Endothelial cell of umbilical vein (primary cell): Measurements from ENCODE around the gene SUDS3. TPM values are rescaled to one million over a fixed set of nuclear protein-coding genes. Genes with fewer than 3 reads are reported as not detected.

Experiments used
- BruUV-seq: library from RNA; stranded (reverse); fragments of 400-500 nt; replicated peaks from 2 replicates; lab custom pipeline; 2021; lab: Mats Ljungman, UMichigan
- CTCF ChIA-PET: fragments of 300-600, 350-600 bp; sonication (Branson Sonifier 250); formaldehyde crosslinking; loops from one replicate; lab custom pipeline; 2021; ENCODE audit warnings: antibody characterized with exemption, inconsistent platforms; lab: Charles Lee
- POLR2A ChIA-PET: fragments of 300-600, 350-600 bp; sonication (Branson Sonifier 250); formaldehyde crosslinking; loops from one replicate; lab custom pipeline; 2021; ENCODE audit warnings: antibody characterized with exemption, inconsistent platforms; lab: Charles Lee
- DNase-seq: peaks from one replicate; pipeline ENCODE4 v3.0.0-alpha.2; 2011; ENCODE audit warnings: low read depth, low spot score
- FAIRE-seq: peaks from 2 replicates; lab custom pipeline; 2011; peaks lifted over from hg19 to GRCh38; lab: Jason Lieb, UNC
- H2AFZ ChIP-seq: 2 replicates; pipeline ENCODE4 v1.6.0; 2012; ENCODE audit warnings: low read depth, low read length, control low read depth, inconsistent platforms
- H3K27ac ChIP-seq: 2 replicates; pipeline ENCODE4 v1.5.1; 2011; ENCODE audit warnings: low read depth, mild to moderate bottlenecking, control low read depth, low read length, moderate library complexity; ENCODE audit not compliant: insufficient read depth
- H3K27me3 ChIP-seq, 2 experiments: 2 replicates each; pipeline versions ENCODE4 v1.6.0 to v1.6.1; 2011; ENCODE audit warnings: low read length in 2 of 2, mixed read lengths in 1 of 2; ENCODE audit not compliant: control insufficient read depth in 2 of 2, insufficient read depth in 2 of 2
- H3K36me3 ChIP-seq, 2 experiments: 2 replicates in 1 of 2; 3 replicates in 1 of 2; pipeline ENCODE4 v1.5.1; 2011; ENCODE audit warnings: low read length in 2 of 2, mild to moderate bottlenecking in 1 of 2, moderate library complexity in 1 of 2; ENCODE audit not compliant: control insufficient read depth in 2 of 2, insufficient read depth in 2 of 2; ENCODE audit errors: extremely low read depth in 1 of 2
- H3K4me1 ChIP-seq: 3 replicates; pipeline ENCODE4 v1.5.1; 2011; ENCODE audit warnings: mild to moderate bottlenecking, low read length; ENCODE audit not compliant: control insufficient read depth, insufficient read depth; ENCODE audit errors: extremely low read depth
- H3K4me2 ChIP-seq: 2 replicates; pipeline ENCODE4 v1.6.1; 2011; ENCODE audit warnings: low read length, control low read depth, mixed read lengths; ENCODE audit not compliant: insufficient read depth
- H3K4me3 ChIP-seq, 3 experiments: fragments of 200-600 bp in 1 of 3; sonication (generic), shearing (Covaris generic) in 1 of 3; replicated peaks in 1 of 3; 2 replicates each; pipeline ENCODE4 v1.5.1; 2011 to 2016; ENCODE audit warnings: control low read depth in 3 of 3, low read length in 3 of 3, mild to moderate bottlenecking in 2 of 3, inconsistent platforms in 1 of 3, low read depth in 1 of 3, moderate library complexity in 1 of 3; ENCODE audit not compliant: insufficient read depth in 1 of 3
- H3K79me2 ChIP-seq: 2 replicates; pipeline ENCODE4 v1.6.0; 2012; ENCODE audit warnings: low read length, inconsistent platforms; ENCODE audit not compliant: control insufficient read depth, insufficient read depth
- H3K9ac ChIP-seq: replicated peaks from 2 replicates; pipeline ENCODE3; 2011; ENCODE audit warnings: low read length, control low read depth; ENCODE audit not compliant: insufficient read depth; ENCODE audit errors: extremely low read depth
- H3K9me1 ChIP-seq: replicated peaks from 3 replicates; pipeline ENCODE4 v1.6.0; 2011; ENCODE audit warnings: mild to moderate bottlenecking, low read length; ENCODE audit not compliant: control insufficient read depth, insufficient read depth; ENCODE audit errors: extremely low read depth
- H3K9me3 ChIP-seq: replicated peaks from 2 replicates; pipeline ENCODE4 v1.5.1; 2012; ENCODE audit warnings: low read length, inconsistent platforms; ENCODE audit not compliant: control insufficient read depth, insufficient read depth
- H4K20me1 ChIP-seq: replicated peaks from 2 replicates; pipeline ENCODE3; 2011; ENCODE audit warnings: mild to moderate bottlenecking, low read length; ENCODE audit not compliant: control insufficient read depth, insufficient read depth; ENCODE audit errors: extremely low read depth
- EZH2 ChIP-seq: IDR thresholded peaks from 2 replicates; pipeline ENCODE4 v1.6.1; 2012; ENCODE audit warnings: borderline replicate concordance, low read depth, mild to moderate bottlenecking, moderate library complexity, low read length, inconsistent platforms; ENCODE audit not compliant: severe bottlenecking
- FOS ChIP-seq: IDR thresholded peaks from 2 replicates; pipeline ENCODE4 v1.6.1; 2011; ENCODE audit warnings: mild to moderate bottlenecking, low read length, moderate library complexity, borderline replicate concordance; ENCODE audit not compliant: insufficient read depth
- GATA2 ChIP-seq: IDR thresholded peaks from 2 replicates; pipeline ENCODE4 v1.7.0; 2011; ENCODE audit warnings: low read depth, mild to moderate bottlenecking, moderate library complexity, mixed read lengths, low read length; ENCODE audit not compliant: insufficient read length, insufficient read depth
- MYC ChIP-seq: IDR thresholded peaks from one replicate; pipeline ENCODE4 v1.6.1; 2011; ENCODE audit warnings: mild to moderate bottlenecking, low read depth, low read length
- POLR2A ChIP-seq: IDR thresholded peaks from 2 replicates; pipeline ENCODE4 v1.6.1; 2012; ENCODE audit warnings: low read depth, mild to moderate bottlenecking, control low read depth, low read length
- POLR2AphosphoS5 ChIP-seq: IDR thresholded peaks from 2 replicates; pipeline ENCODE4 v1.6.1; 2012; ENCODE audit warnings: low read depth, mild to moderate bottlenecking, control low read depth, low read length, moderate library complexity; ENCODE audit not compliant: insufficient read depth
- dilution Hi-C: fragments of 300-500 bp; cut with MboI; formaldehyde crosslinking; loops from one replicate; pipeline ENCODE4 v1.15.0; 2019; ENCODE audit warnings: low sequenced_read_pairs; ENCODE audit not compliant: extremely low pct_ligation_motif_present
- intact Hi-C: fragments of 100-400 bp; cut with micrococcal nuclease; formaldehyde crosslinking; loops from one replicate; pipeline ENCODE4 v1.10.0; 2022
- polyA plus RNA-seq, 4 experiments: library from polyadenylated mRNA; depleted of rRNA in 3 of 4; stranded (reverse) in 3 of 4; unstranded in 1 of 4; fragments of >200 nt; gene quantifications; 2 replicates each; pipeline versions ENCODE4 v1.2.1 to v1.2.3, GENCODE V29; 2011 to 2012; ENCODE audit warnings: missing spikeins in 1 of 4
- total RNA-seq: library from RNA; stranded (reverse); gene quantifications from 2 replicates; pipeline ENCODE4 v1.2.3, GENCODE V29; 2021
- TF ChIP-seq, protein P1 (sequence below), 2 donors: IDR thresholded peaks; 1 replicate in 1 of 2; 2 replicates in 1 of 2; pipeline ENCODE4 v1.5.1; 2011; ENCODE audit warnings: low read length in 2 of 2, mild to moderate bottlenecking in 2 of 2, moderate library complexity in 2 of 2, control low read depth in 1 of 2, inconsistent platforms in 1 of 2, low read depth in 1 of 2; ENCODE audit not compliant: insufficient read depth in 1 of 2; ENCODE audit errors: extremely low read depth in 1 of 2
- TF ChIP-seq, protein P2 (sequence below): IDR thresholded peaks from 2 replicates; pipeline ENCODE4 v1.6.1; 2011; ENCODE audit not compliant: insufficient read depth, insufficient read length

Gene SUDS3
- total and polyA plus RNA-seq, 2 donors (not counting 3 experiments of a cell fraction or from before 2014, with no cell fraction given): 16.9 to 27.4 TPM

DNA sequence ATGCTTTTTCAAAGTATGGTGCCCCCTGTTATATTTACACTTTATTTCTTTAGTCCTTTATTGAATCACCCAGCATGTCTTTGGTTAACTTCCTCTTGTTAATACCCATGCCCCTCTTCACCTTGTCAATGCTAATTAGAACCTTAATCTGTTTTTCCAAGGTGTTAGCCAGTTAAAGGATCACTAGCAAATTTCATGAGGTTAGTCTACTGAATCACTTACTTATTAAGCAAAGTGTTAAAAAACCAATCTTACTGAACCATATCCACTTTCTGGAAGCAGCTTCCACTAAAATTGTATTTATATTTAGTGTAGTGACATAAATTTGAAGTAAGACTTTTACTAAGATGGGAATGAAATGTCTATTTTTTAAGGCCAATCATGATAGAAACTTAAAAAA is 31.5 kb upstream of the SUDS3 start:
- Histone ChIP-seq H2AFZ (no peak overlapping the region), H3K9me3 (no peaks in the 10 kb centered on the region), H3K4me3 (no peak overlapping the region), H4K20me1 (no peaks in the 10 kb centered on the region), H3K79me2 (peaks cover 36% of the 10 kb centered on the region), H3K27me3 (no peaks in the 10 kb centered on the region), H3K36me3 (no peaks in the 10 kb centered on the region), H3K27ac (no peak overlapping the region), H3K9me1 (no peaks in the 10 kb centered on the region), H3K9ac (no peak overlapping the region), H3K4me1 (no peaks in the 10 kb centered on the region), H3K4me2 (no peak overlapping the region)
- intact Hi-C loops (no loop called here), dilution Hi-C loops (no loop called here)
- DNase-seq (no peak), FAIRE-seq (no peak)
- BruUV-seq: no TSS peak
- ChIA-PET CTCF (interaction anchor here (0.6 to 1.3 kb wide), 3 partner anchors 14 to 109 kb away, joined by 3 to 5 read pairs (median 4); no protein-coding TSS in a partner anchor), POLR2A (no interaction called here)
- TF ChIP-seq MYC (no peak), FOS (no peak), POLR2AphosphoS5 (no peak), POLR2A (no peak), EZH2 (no peak), GATA2 (no peak)
- TF ChIP-seq, protein P1, sequence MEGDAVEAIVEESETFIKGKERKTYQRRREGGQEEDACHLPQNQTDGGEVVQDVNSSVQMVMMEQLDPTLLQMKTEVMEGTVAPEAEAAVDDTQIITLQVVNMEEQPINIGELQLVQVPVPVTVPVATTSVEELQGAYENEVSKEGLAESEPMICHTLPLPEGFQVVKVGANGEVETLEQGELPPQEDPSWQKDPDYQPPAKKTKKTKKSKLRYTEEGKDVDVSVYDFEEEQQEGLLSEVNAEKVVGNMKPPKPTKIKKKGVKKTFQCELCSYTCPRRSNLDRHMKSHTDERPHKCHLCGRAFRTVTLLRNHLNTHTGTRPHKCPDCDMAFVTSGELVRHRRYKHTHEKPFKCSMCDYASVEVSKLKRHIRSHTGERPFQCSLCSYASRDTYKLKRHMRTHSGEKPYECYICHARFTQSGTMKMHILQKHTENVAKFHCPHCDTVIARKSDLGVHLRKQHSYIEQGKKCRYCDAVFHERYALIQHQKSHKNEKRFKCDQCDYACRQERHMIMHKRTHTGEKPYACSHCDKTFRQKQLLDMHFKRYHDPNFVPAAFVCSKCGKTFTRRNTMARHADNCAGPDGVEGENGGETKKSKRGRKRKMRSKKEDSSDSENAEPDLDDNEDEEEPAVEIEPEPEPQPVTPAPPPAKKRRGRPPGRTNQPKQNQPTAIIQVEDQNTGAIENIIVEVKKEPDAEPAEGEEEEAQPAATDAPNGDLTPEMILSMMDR (IDR thresholded peaks at IDR 0.05; ENCODE audit: extremely low read depth in 1 of 2, insufficient read depth in 1 of 2, low read depth in 1 of 2, low read length in 2 of 2): no peak
- TF ChIP-seq, protein P2, sequence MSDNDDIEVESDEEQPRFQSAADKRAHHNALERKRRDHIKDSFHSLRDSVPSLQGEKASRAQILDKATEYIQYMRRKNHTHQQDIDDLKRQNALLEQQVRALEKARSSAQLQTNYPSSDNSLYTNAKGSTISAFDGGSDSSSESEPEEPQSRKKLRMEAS: no peak
